ENCODE results near the gene MKRN3.

DNA sequence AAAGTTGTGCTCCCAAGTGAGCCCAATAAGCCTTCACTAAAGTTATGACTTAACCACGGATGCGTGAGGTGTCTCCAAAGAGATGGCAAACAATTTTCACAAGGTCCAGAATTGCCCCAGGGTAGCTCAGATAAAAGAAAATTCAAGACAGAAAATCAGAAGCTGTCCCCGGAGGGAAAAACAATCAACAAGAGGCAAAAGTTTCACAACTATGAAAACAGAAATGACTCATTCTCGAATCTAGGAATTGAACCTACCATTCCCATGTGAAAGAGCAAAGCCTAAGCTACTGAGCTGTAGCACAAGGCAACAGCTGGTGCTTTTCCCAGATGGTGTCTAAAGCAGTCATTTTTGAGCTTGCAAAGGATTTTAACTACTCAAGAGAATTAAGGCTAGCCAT lies 33.5 kb upstream of the MKRN3 start:
- TF ChIP-seq, protein P1, sequence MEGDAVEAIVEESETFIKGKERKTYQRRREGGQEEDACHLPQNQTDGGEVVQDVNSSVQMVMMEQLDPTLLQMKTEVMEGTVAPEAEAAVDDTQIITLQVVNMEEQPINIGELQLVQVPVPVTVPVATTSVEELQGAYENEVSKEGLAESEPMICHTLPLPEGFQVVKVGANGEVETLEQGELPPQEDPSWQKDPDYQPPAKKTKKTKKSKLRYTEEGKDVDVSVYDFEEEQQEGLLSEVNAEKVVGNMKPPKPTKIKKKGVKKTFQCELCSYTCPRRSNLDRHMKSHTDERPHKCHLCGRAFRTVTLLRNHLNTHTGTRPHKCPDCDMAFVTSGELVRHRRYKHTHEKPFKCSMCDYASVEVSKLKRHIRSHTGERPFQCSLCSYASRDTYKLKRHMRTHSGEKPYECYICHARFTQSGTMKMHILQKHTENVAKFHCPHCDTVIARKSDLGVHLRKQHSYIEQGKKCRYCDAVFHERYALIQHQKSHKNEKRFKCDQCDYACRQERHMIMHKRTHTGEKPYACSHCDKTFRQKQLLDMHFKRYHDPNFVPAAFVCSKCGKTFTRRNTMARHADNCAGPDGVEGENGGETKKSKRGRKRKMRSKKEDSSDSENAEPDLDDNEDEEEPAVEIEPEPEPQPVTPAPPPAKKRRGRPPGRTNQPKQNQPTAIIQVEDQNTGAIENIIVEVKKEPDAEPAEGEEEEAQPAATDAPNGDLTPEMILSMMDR (IDR thresholded peaks at IDR 0.05): no peak
- no peak for TF ChIP-seq POLR2A (IDR thresholded peaks at IDR 0.05)

Measured in tibial nerve (tissue), 3 donors.